ENCODE results near the gene RGL4. TPM values are rescaled to one million over a fixed set of nuclear protein-coding genes. Genes with fewer than 3 reads are reported as not detected.
"Not testable (repeated sequence)": the region's sequence is repeated elsewhere in the genome, so short reads cannot be mapped to it uniquely, and the experiment has no call there.

RGL4 gene
- total RNA-seq, 1 experiment from 2014 or later: not detected

- not testable (repeated sequence) for DNase-seq
These were observed 15.8 kb upstream of the RGL4 start for GRCh38 chr22:23674886-23675501.

GRCh38 chr22:23675502-23676415, 15.1 kb upstream of the RGL4 start:
- DNase-seq: no peak
- Histone ChIP-seq H3K4me3 (ENCODE audit: insufficient read depth, low read depth, low read length) (no peak overlapping the region), H3K27me3 (ENCODE audit: control insufficient read depth, insufficient read depth, low read length) (no peaks in the 10 kb centered on the region), H3K36me3 (replicated peaks; ENCODE audit: control insufficient read depth, insufficient read depth, low read length) (no peaks in the 10 kb centered on the region)

More at GRCh38 chr22:23674886-23675501, 15.8 kb upstream of the RGL4 start:
- H3K4me3 ChIP-seq (ENCODE audit: insufficient read depth, low read depth, low read length); H3K36me3 ChIP-seq (replicated peaks; ENCODE audit: control insufficient read depth, insufficient read depth, low read length); H3K27me3 ChIP-seq (ENCODE audit: control insufficient read depth, insufficient read depth, low read length): not testable (repeated sequence)

- H3K4me3 ChIP-seq (ENCODE audit: insufficient read depth, low read depth, low read length); H3K36me3 ChIP-seq (replicated peaks; ENCODE audit: control insufficient read depth, insufficient read depth, low read length); DNase-seq; H3K27me3 ChIP-seq (ENCODE audit: control insufficient read depth, insufficient read depth, low read length): not testable (repeated sequence)
These were observed 13.7 kb upstream of the RGL4 start for GRCh38 chr22:23676841-23677700.

GRCh38 chr22:23677701-23677995, 13.2 kb upstream of the RGL4 start:
- DNase-seq: no peak

GRCh38 chr22:23678133-23678532, 12.7 kb upstream of the RGL4 start:
- H3K4me3 ChIP-seq (ENCODE audit: insufficient read depth, low read depth, low read length): no peak overlapping the region
- H3K27me3 ChIP-seq (ENCODE audit: control insufficient read depth, insufficient read depth, low read length): no peaks in the 10 kb centered on the region
- no peak for DNase-seq
- peaks cover 4% of the 10 kb centered on the region for H3K36me3 ChIP-seq (replicated peaks; ENCODE audit: control insufficient read depth, insufficient read depth, low read length)

More at GRCh38 chr22:23677701-23677995, 13.2 kb upstream of the RGL4 start:
- Histone ChIP-seq H3K27me3 (ENCODE audit: control insufficient read depth, insufficient read depth, low read length) (no peaks in the 10 kb centered on the region), H3K36me3 (replicated peaks; ENCODE audit: control insufficient read depth, insufficient read depth, low read length) (no peaks in the 10 kb centered on the region; the same call in 1 of the 2 replicates), H3K4me3 (ENCODE audit: insufficient read depth, low read depth, low read length) (no peak overlapping the region)

GRCh38 chr22:23681026-23681809, 9.6 kb upstream of the RGL4 start:
- Histone ChIP-seq H3K36me3 (replicated peaks; ENCODE audit: control insufficient read depth, insufficient read depth, low read length) (peaks cover 7% of the 10 kb centered on the region), H3K27me3 (ENCODE audit: control insufficient read depth, insufficient read depth, low read length) (no peaks in the 10 kb centered on the region), H3K4me3 (ENCODE audit: insufficient read depth, low read depth, low read length) (no peak overlapping the region)
- no peak for DNase-seq

GRCh38 chr22:23682077-23682476, 8.7 kb upstream of the RGL4 start:
- DNase-seq: no peak
- no peak overlapping the region for H3K4me3 ChIP-seq (ENCODE audit: insufficient read depth, low read depth, low read length)
- peaks cover 7% of the 10 kb centered on the region for H3K36me3 ChIP-seq (replicated peaks; ENCODE audit: control insufficient read depth, insufficient read depth, low read length)
- no peaks in the 10 kb centered on the region for H3K27me3 ChIP-seq (ENCODE audit: control insufficient read depth, insufficient read depth, low read length)

GRCh38 chr22:23682827-23683355, 7.9 kb upstream of the RGL4 start:
- Histone ChIP-seq H3K4me3 (ENCODE audit: insufficient read depth, low read depth, low read length) (no peak overlapping the region), H3K27me3 (ENCODE audit: control insufficient read depth, insufficient read depth, low read length) (no peaks in the 10 kb centered on the region), H3K36me3 (replicated peaks; ENCODE audit: control insufficient read depth, insufficient read depth, low read length) (peaks cover 7% of the 10 kb centered on the region)
- DNase-seq: no peak

- no peaks in the 10 kb centered on the region for H3K27me3 ChIP-seq (ENCODE audit: control insufficient read depth, insufficient read depth, low read length)
- no peak overlapping the region for H3K4me3 ChIP-seq (ENCODE audit: insufficient read depth, low read depth, low read length)
These were observed 7.3 kb upstream of the RGL4 start for GRCh38 chr22:23683545-23683944.

GRCh38 chr22:23684026-23684425, 6.8 kb upstream of the RGL4 start:
- H3K27me3 ChIP-seq (ENCODE audit: control insufficient read depth, insufficient read depth, low read length): no peaks in the 10 kb centered on the region
- peaks cover 7% of the 10 kb centered on the region for H3K36me3 ChIP-seq (replicated peaks; ENCODE audit: control insufficient read depth, insufficient read depth, low read length)
- H3K4me3 ChIP-seq (ENCODE audit: insufficient read depth, low read depth, low read length): no peak overlapping the region
- DNase-seq: no peak

More at GRCh38 chr22:23683545-23683944, 7.3 kb upstream of the RGL4 start:
- no peak for DNase-seq
- H3K36me3 ChIP-seq (replicated peaks; ENCODE audit: control insufficient read depth, insufficient read depth, low read length): peaks cover 7% of the 10 kb centered on the region

GRCh38 chr22:23684561-23685031, 6.2 kb upstream of the RGL4 start:
- no peak for DNase-seq
- Histone ChIP-seq H3K4me3 (ENCODE audit: insufficient read depth, low read depth, low read length) (no peak overlapping the region), H3K27me3 (ENCODE audit: control insufficient read depth, insufficient read depth, low read length) (no peaks in the 10 kb centered on the region), H3K36me3 (replicated peaks; ENCODE audit: control insufficient read depth, insufficient read depth, low read length) (peaks cover 7% of the 10 kb centered on the region)

- peaks cover 7% of the 10 kb centered on the region for H3K36me3 ChIP-seq (replicated peaks; ENCODE audit: control insufficient read depth, insufficient read depth, low read length)
- DNase-seq: no peak
- no peak overlapping the region for H3K4me3 ChIP-seq (ENCODE audit: insufficient read depth, low read depth, low read length)
- no peaks in the 10 kb centered on the region for H3K27me3 ChIP-seq (ENCODE audit: control insufficient read depth, insufficient read depth, low read length)
These were observed 5.5 kb upstream of the RGL4 start for GRCh38 chr22:23685205-23685784.

- peak; percentile 23 for DNase-seq
- no peaks in the 10 kb centered on the region for H3K27me3 ChIP-seq (ENCODE audit: control insufficient read depth, insufficient read depth, low read length)
- no peak overlapping the region for H3K4me3 ChIP-seq (ENCODE audit: insufficient read depth, low read depth, low read length)
- peaks cover 7% of the 10 kb centered on the region for H3K36me3 ChIP-seq (replicated peaks; ENCODE audit: control insufficient read depth, insufficient read depth, low read length)
These were observed 4.3 kb upstream of the RGL4 start for GRCh38 chr22:23686416-23687024.

Measured in H7 (cell line).